ENCODE data around the gene PIPOX. TPM values are rescaled to one million over a fixed set of nuclear protein-coding genes. Genes with fewer than 3 reads are reported as not detected.

The PIPOX gene
- total RNA-seq, 2 donors from 2014 or later = 1.8 to 5.9 TPM

- Histone ChIP-seq H3K27me3 (ENCODE audit: control insufficient read depth, insufficient read depth, low read length, poor library complexity, severe bottlenecking) (no peaks in the 10 kb centered on the region), H3K27ac (ENCODE audit: low read depth, low read length) (no peak overlapping the region), H3K36me3 (ENCODE audit: control insufficient read depth, insufficient read depth, low read length) (no peaks in the 10 kb centered on the region), H3K4me3 (ENCODE audit: low read length) (no peak overlapping the region), H3K4me1 (ENCODE audit: control insufficient read depth, insufficient read depth, low read length) (peaks cover 25% of the 10 kb centered on the region), H3K9me3 (ENCODE audit: control insufficient read depth, low read length) (no peaks in the 10 kb centered on the region), H3K9ac (ENCODE audit: extremely low read depth, low read length, poor library complexity, severe bottlenecking) (no peak overlapping the region)
- Mint-ChIP-seq H3K36me3 (ENCODE audit: low read depth) (no peaks in the 10 kb centered on the region), H3K9me3 (no peaks in the 10 kb centered on the region), H3K27ac (no peak overlapping the region), H3K4me3 (no peak overlapping the region), H3K4me1 (peaks cover 35% of the 10 kb centered on the region), H3K27me3 (ENCODE audit: insufficient read depth) (peaks cover 6% of the 10 kb centered on the region)
- TF ChIP-seq CTCF (conservative IDR thresholded peaks at IDR 0.05) = no peak
- no peak for DNase-seq
- WGBS, 2 experiments (ENCODE audit: insufficient coverage in 1 of 2, insufficient read length in 1 of 2) = 86 to 93% methylated on average over 1 of the region's 1 CpG
These were observed 30.4 kb upstream of the PIPOX start for GRCh38 chr17:29012535-29012934.

GRCh38 chr17:29014716-29015115 lies 28.2 kb upstream of the PIPOX start:
- no peaks in the 10 kb centered on the region for H3K9me3 ChIP-seq (ENCODE audit: control insufficient read depth, low read length)
- Mint-ChIP-seq H3K4me3 (no peak overlapping the region), H3K9me3 (no peaks in the 10 kb centered on the region), H3K4me1 (peaks cover 46% of the 10 kb centered on the region), H3K27ac (no peak overlapping the region), H3K27me3 (ENCODE audit: insufficient read depth) (no peaks in the 10 kb centered on the region), H3K36me3 (ENCODE audit: low read depth) (no peaks in the 10 kb centered on the region)
- no peaks in the 10 kb centered on the region for H3K27me3 ChIP-seq (ENCODE audit: control insufficient read depth, insufficient read depth, low read length, poor library complexity, severe bottlenecking)
- H3K4me1 ChIP-seq (ENCODE audit: control insufficient read depth, insufficient read depth, low read length) = peaks cover 33% of the 10 kb centered on the region
- TF ChIP-seq CTCF (conservative IDR thresholded peaks at IDR 0.05) = peak; percentile 24
- H3K4me3 ChIP-seq (ENCODE audit: low read length) = no peak overlapping the region
- no peak for DNase-seq
- no peaks in the 10 kb centered on the region for H3K36me3 ChIP-seq (ENCODE audit: control insufficient read depth, insufficient read depth, low read length)
- H3K27ac ChIP-seq (ENCODE audit: low read depth, low read length) = no peak overlapping the region
- WGBS, 2 experiments (ENCODE audit: insufficient coverage in 1 of 2, insufficient read length in 1 of 2) = 72 to 73% methylated on average over 4 to 5 of the region's 5 CpGs
- no peak overlapping the region for H3K9ac ChIP-seq (ENCODE audit: extremely low read depth, low read length, poor library complexity, severe bottlenecking)

- no peak for TF ChIP-seq CTCF (conservative IDR thresholded peaks at IDR 0.05)
These were observed 26.4 kb upstream of the PIPOX start for GRCh38 chr17:29016345-29017210.

More at GRCh38 chr17:29016345-29017210, 26.4 kb upstream of the PIPOX start:
- Mint-ChIP-seq H3K4me1 (peaks cover 35% of the 10 kb centered on the region), H3K4me3 (no peak overlapping the region), H3K9me3 (no peaks in the 10 kb centered on the region), H3K27ac (no peak overlapping the region), H3K36me3 (ENCODE audit: low read depth) (no peaks in the 10 kb centered on the region), H3K27me3 (ENCODE audit: insufficient read depth) (peaks cover 11% of the 10 kb centered on the region)
- H3K36me3 ChIP-seq (ENCODE audit: control insufficient read depth, insufficient read depth, low read length) = no peaks in the 10 kb centered on the region
- 75 to 82% methylated on average over 4 to 13 of the region's 13 CpGs for WGBS, 2 experiments (ENCODE audit: insufficient coverage in 1 of 2, insufficient read length in 1 of 2)
- DNase-seq = no peak
- no peak overlapping the region for H3K4me3 ChIP-seq (ENCODE audit: low read length)
- H3K9me3 ChIP-seq (ENCODE audit: control insufficient read depth, low read length) = no peaks in the 10 kb centered on the region
- H3K4me1 ChIP-seq (ENCODE audit: control insufficient read depth, insufficient read depth, low read length) = peaks cover 27% of the 10 kb centered on the region
- no peak overlapping the region for H3K9ac ChIP-seq (ENCODE audit: extremely low read depth, low read length, poor library complexity, severe bottlenecking)
- H3K27ac ChIP-seq (ENCODE audit: low read depth, low read length) = no peak overlapping the region
- no peaks in the 10 kb centered on the region for H3K27me3 ChIP-seq (ENCODE audit: control insufficient read depth, insufficient read depth, low read length, poor library complexity, severe bottlenecking)

Measured in endodermal cell (in vitro differentiated cells).